ENCODE results near the gene TRHDE.

- no peak for TF ChIP-seq POLR2A (IDR thresholded peaks at IDR 0.05)
- TF ChIP-seq CTCF (IDR thresholded peaks at IDR 0.05): no peak
Measured at GRCh38 chr12:72509891-72510290, 237.7 kb downstream of the TRHDE start.

All from prostate gland (tissue), 2 donors.